ENCODE data around the gene ACLY. TPM values are rescaled to one million over a fixed set of nuclear protein-coding genes. Genes with fewer than 3 reads are reported as not detected.

Gene ACLY
- total RNA-seq, 1 experiment from 2014 or later, result 350 TPM

GRCh38 chr17:41966463-41967140 lies 47.9 kb upstream of the ACLY start, which contains the start of gene CNP (continued):
- peak; percentile 64 for TF ChIP-seq FOXP1 (CRISPR knock-in tag; IDR thresholded peaks at IDR 0.05; ENCODE audit: borderline replicate concordance)
- TF ChIP-seq PRRX2 (CRISPR knock-in tag; IDR thresholded peaks at IDR 0.05), result 0 out of 2 replicates have a peak, but pooled peaks have one; percentile 7
- no peak for TF ChIP-seq TCF7 (CRISPR knock-in tag; IDR thresholded peaks at IDR 0.05; ENCODE audit: low read depth)
- 0 out of 2 replicates have a peak, but pooled peaks have one; percentile 22 for TF ChIP-seq ETV6 (CRISPR knock-in tag; IDR thresholded peaks at IDR 0.05)
- TF ChIP-seq JUN (CRISPR knock-in tag; IDR thresholded peaks at IDR 0.05), result no peak; the same call in 1 of the 2 replicates
- no peak for TF ChIP-seq ATF1 (CRISPR knock-in tag; IDR thresholded peaks at IDR 0.05)
- no peak for TF ChIP-seq ZBTB43 (CRISPR knock-in tag; IDR thresholded peaks at IDR 0.05)
- TF ChIP-seq USF1 (CRISPR knock-in tag; IDR thresholded peaks at IDR 0.05), result 0 out of 2 replicates have a peak, but pooled peaks have one; percentile 14
- TF ChIP-seq FOXP4 (CRISPR knock-in tag; IDR thresholded peaks at IDR 0.05), result 0 out of 2 replicates have a peak, but pooled peaks have one; percentile 54
- 0 out of 2 replicates have a peak, but pooled peaks have one; percentile 27 for TF ChIP-seq SMAD3 (CRISPR knock-in tag; IDR thresholded peaks at IDR 0.05; ENCODE audit: borderline replicate concordance)
- no peak for TF ChIP-seq ZNF263 (CRISPR knock-in tag; IDR thresholded peaks at IDR 0.05; ENCODE audit: low read depth)
- TF ChIP-seq NR2C2 (CRISPR knock-in tag; IDR thresholded peaks at IDR 0.05), result no peak
- TF ChIP-seq ZNF281 (CRISPR knock-in tag; IDR thresholded peaks at IDR 0.05), result no peak
- peak; percentile 58 for TF ChIP-seq FOXK1 (CRISPR knock-in tag; IDR thresholded peaks at IDR 0.05)
- TF ChIP-seq ZNF512 (CRISPR knock-in tag; IDR thresholded peaks at IDR 0.05; ENCODE audit: borderline replicate concordance), result no peak
- peak; percentile 68 for TF ChIP-seq GABPB1 (CRISPR knock-in tag; IDR thresholded peaks at IDR 0.05)
